Measurements from ENCODE around the gene ZNF609. TPM values are rescaled to one million over a fixed set of nuclear protein-coding genes. Genes with fewer than 3 reads are reported as not detected.

The ZNF609 gene
- total and polyA plus RNA-seq, 3 donors from 2014 or later = 48.7 to 75.8 (median 60.5) TPM

DNA sequence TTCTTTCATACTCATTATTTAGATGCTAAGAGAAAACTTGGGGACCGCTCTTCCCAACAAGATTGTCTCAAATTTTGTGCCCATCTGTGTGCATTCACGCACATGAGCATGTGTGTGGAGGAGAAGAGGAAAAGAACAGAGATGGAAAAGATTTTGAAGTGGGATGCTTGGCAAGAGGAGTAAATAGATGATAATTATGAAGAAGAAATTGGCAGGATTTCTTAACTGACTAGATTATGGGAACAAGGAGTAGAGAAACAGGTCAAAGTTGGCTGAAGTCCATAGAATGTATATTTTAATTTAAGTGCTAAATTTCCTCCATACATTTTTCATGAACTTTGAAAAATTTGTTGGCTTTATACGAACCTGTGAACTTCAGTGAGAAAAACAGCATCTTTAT lies 100.1 kb downstream of the ZNF609 start:
- no peak for DNase-seq
- H3K36me3 ChIP-seq (ENCODE audit: low read depth, missing control alignments) = no peaks in the 10 kb centered on the region
- intact Hi-C loops (cut with DNase I; ENCODE audit: low total_unique reads) = no loop called here
- H3K27me3 ChIP-seq = no peaks in the 10 kb centered on the region
- WGBS, 2 donors = 81 to 88% methylated on average over 3 of the region's 3 CpGs
- H3K9me3 ChIP-seq = no peaks in the 10 kb centered on the region
- peaks cover 15% of the 10 kb centered on the region for H3K4me1 ChIP-seq
- no peak for TF ChIP-seq POLR2A (IDR thresholded peaks at IDR 0.05)
- TF ChIP-seq, protein P1, sequence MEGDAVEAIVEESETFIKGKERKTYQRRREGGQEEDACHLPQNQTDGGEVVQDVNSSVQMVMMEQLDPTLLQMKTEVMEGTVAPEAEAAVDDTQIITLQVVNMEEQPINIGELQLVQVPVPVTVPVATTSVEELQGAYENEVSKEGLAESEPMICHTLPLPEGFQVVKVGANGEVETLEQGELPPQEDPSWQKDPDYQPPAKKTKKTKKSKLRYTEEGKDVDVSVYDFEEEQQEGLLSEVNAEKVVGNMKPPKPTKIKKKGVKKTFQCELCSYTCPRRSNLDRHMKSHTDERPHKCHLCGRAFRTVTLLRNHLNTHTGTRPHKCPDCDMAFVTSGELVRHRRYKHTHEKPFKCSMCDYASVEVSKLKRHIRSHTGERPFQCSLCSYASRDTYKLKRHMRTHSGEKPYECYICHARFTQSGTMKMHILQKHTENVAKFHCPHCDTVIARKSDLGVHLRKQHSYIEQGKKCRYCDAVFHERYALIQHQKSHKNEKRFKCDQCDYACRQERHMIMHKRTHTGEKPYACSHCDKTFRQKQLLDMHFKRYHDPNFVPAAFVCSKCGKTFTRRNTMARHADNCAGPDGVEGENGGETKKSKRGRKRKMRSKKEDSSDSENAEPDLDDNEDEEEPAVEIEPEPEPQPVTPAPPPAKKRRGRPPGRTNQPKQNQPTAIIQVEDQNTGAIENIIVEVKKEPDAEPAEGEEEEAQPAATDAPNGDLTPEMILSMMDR (IDR thresholded peaks at IDR 0.05) = no peak
- no peak overlapping the region for H3K4me3 ChIP-seq
- H3K27ac ChIP-seq = no peak overlapping the region

DNA sequence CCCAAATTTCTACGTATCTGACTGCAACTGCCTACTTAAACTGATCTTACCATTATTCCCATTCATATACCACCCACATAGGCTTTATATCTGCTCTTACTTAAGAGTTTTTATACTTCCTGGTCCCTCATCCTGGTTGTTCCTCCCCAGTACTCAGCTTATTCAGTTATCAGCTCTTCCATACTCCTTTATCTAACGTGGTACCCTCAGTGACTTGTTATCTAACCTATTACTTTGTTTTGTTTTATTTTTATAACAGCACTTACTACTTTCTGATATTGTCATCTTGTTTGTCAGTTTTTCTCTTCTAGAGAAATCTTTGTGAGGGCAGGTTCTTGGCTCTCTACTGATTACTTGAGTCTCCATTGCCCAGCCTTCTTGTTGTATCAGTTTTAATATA lies 100.6 kb downstream of the ZNF609 start:
- Histone ChIP-seq H3K27me3 (no peaks in the 10 kb centered on the region), H3K9me3 (no peaks in the 10 kb centered on the region), H3K27ac (no peak overlapping the region), H3K4me3 (no peak overlapping the region), H3K36me3 (ENCODE audit: low read depth, missing control alignments) (no peaks in the 10 kb centered on the region), H3K4me1 (peaks cover 15% of the 10 kb centered on the region)
- intact Hi-C loops (cut with DNase I; ENCODE audit: low total_unique reads) = no loop called here
- TF ChIP-seq POLR2A (IDR thresholded peaks at IDR 0.05) = no peak
- TF ChIP-seq, protein P1 (IDR thresholded peaks at IDR 0.05) = no peak
- no peak for DNase-seq
- 55 to 78% methylated on average over 2 of the region's 2 CpGs for WGBS, 2 donors

DNA sequence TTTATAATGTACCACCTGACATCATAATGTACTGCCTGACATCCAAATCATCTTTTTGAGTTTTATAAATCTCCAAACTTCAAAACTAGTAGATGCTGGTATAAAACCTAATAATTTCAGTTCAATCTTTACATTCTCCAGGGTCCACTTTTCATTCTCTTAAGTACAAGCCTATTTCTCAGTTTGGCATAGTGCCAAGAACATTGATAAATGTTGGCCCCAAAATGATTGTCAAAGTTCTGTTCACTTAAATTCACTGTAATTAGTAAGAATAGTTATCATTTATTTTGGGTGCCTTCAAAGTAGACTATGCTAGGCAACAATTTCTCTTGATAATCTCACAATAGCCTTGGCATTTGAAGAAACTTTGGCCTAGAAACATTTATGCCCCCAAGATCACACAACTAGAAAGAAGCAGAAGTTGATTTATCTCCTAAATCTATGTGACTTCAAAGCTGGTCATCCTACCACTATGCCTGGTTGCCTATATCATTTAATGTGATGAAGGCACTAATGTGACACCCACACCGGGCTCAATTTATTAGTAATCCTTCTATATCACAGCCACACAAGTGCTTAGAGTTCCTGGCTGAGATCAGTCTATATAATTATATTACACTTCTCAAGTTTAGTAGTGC lies 101.7 kb downstream of the ZNF609 start:
- DNase-seq = no peak
- Histone ChIP-seq H3K27ac (no peak overlapping the region), H3K9me3 (no peaks in the 10 kb centered on the region), H3K27me3 (no peaks in the 10 kb centered on the region), H3K4me3 (no peak overlapping the region), H3K4me1 (peaks cover 15% of the 10 kb centered on the region), H3K36me3 (ENCODE audit: low read depth, missing control alignments) (no peaks in the 10 kb centered on the region)
- intact Hi-C loops (cut with DNase I; ENCODE audit: low total_unique reads) = no loop called here
- 91 to 94% methylated on average over 1 of the region's 1 CpG for WGBS, 2 donors
- no peak for TF ChIP-seq POLR2A (IDR thresholded peaks at IDR 0.05)
- TF ChIP-seq, protein P1 (IDR thresholded peaks at IDR 0.05) = no peak

DNA sequence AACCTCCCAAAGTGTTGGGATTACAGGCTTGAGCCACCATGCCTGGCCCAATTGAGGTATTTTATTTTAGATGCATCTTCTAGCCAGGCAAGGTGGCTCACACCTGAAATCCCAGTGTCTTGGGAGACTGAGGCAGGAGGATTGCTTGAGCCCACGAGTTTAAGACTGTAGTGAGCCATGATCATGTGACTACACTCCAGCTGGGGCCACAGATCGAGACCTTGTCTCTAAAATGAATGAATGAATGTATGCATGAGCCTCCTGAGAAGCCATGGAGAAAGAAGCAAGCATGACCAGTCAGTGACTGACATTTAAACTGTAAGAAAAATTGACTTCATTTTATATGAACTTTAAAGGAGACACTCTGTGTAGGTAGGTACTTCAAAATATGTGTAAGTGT lies 105.7 kb downstream of the ZNF609 start:
- no peak overlapping the region for H3K27ac ChIP-seq
- DNase-seq = no peak
- 83 to 88% methylated on average over 2 of the region's 2 CpGs for WGBS, 2 donors
- TF ChIP-seq, protein P1 (IDR thresholded peaks at IDR 0.05) = no peak
- no peak for TF ChIP-seq POLR2A (IDR thresholded peaks at IDR 0.05)
- H3K9me3 ChIP-seq = no peaks in the 10 kb centered on the region
- H3K4me3 ChIP-seq = no peak overlapping the region
- no peaks in the 10 kb centered on the region for H3K27me3 ChIP-seq
- peaks cover 4% of the 10 kb centered on the region for H3K4me1 ChIP-seq
- intact Hi-C loops (cut with DNase I; ENCODE audit: low total_unique reads) = no loop called here
- H3K36me3 ChIP-seq (ENCODE audit: low read depth, missing control alignments) = no peaks in the 10 kb centered on the region
